ENCODE measurements around the gene SLX1A. TPM values are rescaled to one million over a fixed set of nuclear protein-coding genes. Genes with fewer than 3 reads are reported as not detected.

SLX1A gene
- total and polyA plus RNA-seq, 9 of the 15 experiments (the other 6 are each of a cell fraction or from before 2014, with no cell fraction given) = 2.3 to 86.5 (median 11.6) TPM

DNA sequence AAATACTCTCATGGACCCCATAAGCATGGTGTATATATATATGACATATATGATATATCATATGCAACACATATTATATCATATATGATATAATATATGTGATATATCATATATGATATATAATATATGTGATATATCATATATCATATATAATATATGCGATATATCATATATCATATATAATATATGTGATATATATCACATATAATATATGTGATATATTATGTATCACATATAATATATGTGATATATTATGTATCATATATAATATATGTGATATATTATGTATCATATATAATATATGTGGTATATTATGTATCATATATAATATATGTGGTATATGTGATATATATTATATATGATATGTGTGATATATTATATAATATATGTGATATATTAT lies 48.8 kb upstream of the SLX1A start (continued):
- TF ChIP-seq NKRF (IDR thresholded peaks at IDR 0.05; ENCODE audit: borderline replicate concordance) = no peak
- no peak for TF ChIP-seq ZFP1 (CRISPR knock-in tag; IDR thresholded peaks at IDR 0.05)

DNA sequence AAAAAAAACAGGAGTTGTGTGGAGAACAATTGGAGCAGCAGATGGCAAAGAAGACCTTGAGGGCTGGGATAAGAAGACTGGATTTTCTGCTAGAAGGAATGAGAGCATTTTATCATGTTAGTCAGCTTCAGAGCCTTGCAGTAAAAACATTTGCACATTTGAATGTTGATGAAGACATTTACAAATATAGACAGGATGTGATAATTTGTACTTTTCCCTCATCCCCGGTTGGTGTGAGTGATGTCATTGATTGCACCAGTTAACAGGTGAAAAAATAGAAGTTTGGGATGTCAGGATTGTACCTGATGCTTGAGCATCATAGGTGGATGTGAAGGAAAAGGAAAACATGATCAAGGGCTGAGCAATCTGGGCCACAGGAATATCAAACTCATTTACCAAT lies 48.0 kb upstream of the SLX1A start:
- Histone ChIP-seq H2AFZ (ENCODE audit: low read depth, low read length) (no peak overlapping the region), H3K36me3 (ENCODE audit: control insufficient read depth, insufficient read depth, low read length) (no peaks in the 10 kb centered on the region), H3K27me3 (ENCODE audit: control insufficient read depth in 2 of 2, insufficient read depth in 2 of 2, low read length in 2 of 2) (no peaks in the 10 kb centered on the region), H3K4me1 (replicated peaks in 1 of 2; ENCODE audit: control insufficient read depth in 2 of 2, insufficient read depth in 2 of 2, low read length in 2 of 2) (no peaks in the 10 kb centered on the region; a peak in 1 of 5 replicates), H3K9me1 (ENCODE audit: control insufficient read depth, insufficient read depth, low read length) (no peaks in the 10 kb centered on the region), H3K4me3 (no peak overlapping the region), H4K20me1 (replicated peaks; ENCODE audit: control insufficient read depth, insufficient read depth, low read length) (no peaks in the 10 kb centered on the region), H3K27ac (ENCODE audit: extremely low read depth, low read depth, low read length) (no peak overlapping the region), H3K9me3 (replicated peaks; ENCODE audit: control insufficient read depth, insufficient read depth, low read depth, low read length) (peaks cover 8% of the 10 kb centered on the region; the same call in 1 of the 2 replicates), H3K9ac (ENCODE audit: insufficient read depth in 1 of 2, low read depth in 2 of 2, low read length in 2 of 2) (no peak overlapping the region), H3K4me2 (ENCODE audit: insufficient read depth, low read length) (no peak overlapping the region), H3K79me2 (ENCODE audit: control insufficient read depth, insufficient read depth, low read length) (no peaks in the 10 kb centered on the region)
- intact Hi-C loops (cut with micrococcal nuclease) = no loop called here
- DNase-seq (ENCODE audit: extremely low read depth in 1 of 4, low spot score in 3 of 4) (no peak), FAIRE-seq (no peak), ATAC-seq (no peak)
- no peak for TF ChIP-seq CREB1 (IDR thresholded peaks at IDR 0.05)
- TF ChIP-seq CREB1 (CRISPR knock-in tag; IDR thresholded peaks at IDR 0.05) = no peak
- TF ChIP-seq IRF2 (CRISPR knock-in tag; IDR thresholded peaks at IDR 0.05) = no peak
- TF ChIP-seq PRDM10 (IDR thresholded peaks at IDR 0.05; ENCODE audit: partially characterized antibody) = no peak
- TF ChIP-seq SETDB1 (IDR thresholded peaks at IDR 0.05; ENCODE audit: low read length) = no peak
- ChIA-PET POLR2A (interaction anchor here (1.1 kb wide), 1 partner anchor 8 kb away, joined by 5 read pairs; no protein-coding TSS in a partner anchor), CTCF (ENCODE audit: low intra/inter-chr PET ratio) (no interaction called here)
- in situ Hi-C loops (cut with MboI) = loop anchor here (25.0 kb wide), 1 partner anchor 683 kb away; the partner anchor contains the start of genes BOLA2, SLX1B and SULT1A4
- 0% methylated on average over 1 of the region's 1 CpG for WGBS (ENCODE audit: insufficient coverage, low coverage, missing lambda C conversion rate)
- BruUV-seq (replicated peaks) = no TSS peak

All from K562 (cell line).